Raji (cell line): ENCODE results near the gene RNF19B.

Experiments used
- POLR2A ChIP-seq: IDR thresholded peaks from 2 replicates; pipeline ENCODE4 v1.6.1; 2011; ENCODE audit warnings: low read depth, low read length, control low read depth; ENCODE audit not compliant: insufficient read depth

The RNF19B gene

GRCh38 chr1:32906654-32907053, 58.0 kb downstream of the RNF19B start:
- TF ChIP-seq POLR2A = no peak

GRCh38 chr1:32904797-32905196, 59.8 kb downstream of the RNF19B start:
- TF ChIP-seq POLR2A = no peak

GRCh38 chr1:32903991-32904785, 60.4 kb downstream of the RNF19B start:
- TF ChIP-seq POLR2A = no peak

GRCh38 chr1:32902535-32902920, 62.1 kb downstream of the RNF19B start:
- TF ChIP-seq POLR2A = no peak

- no peak for TF ChIP-seq POLR2A
These were observed 62.6 kb downstream of the RNF19B start for GRCh38 chr1:32901823-32902534.

GRCh38 chr1:32900956-32901822, 63.4 kb downstream of the RNF19B start, which contains the start of gene TMEM54:
Gene TMEM54, minus strand, starts transcription at chr1:32901389. Its CDS starts 151 bp downstream, at chr1:32901238.
- TF ChIP-seq POLR2A = no peak

- no peak for TF ChIP-seq POLR2A
These were observed 64.1 kb downstream of the RNF19B start for GRCh38 chr1:32900371-32900955.

- no peak for TF ChIP-seq POLR2A
These were observed 64.9 kb downstream of the RNF19B start for GRCh38 chr1:32899586-32900296.

- TF ChIP-seq POLR2A = no peak
These were observed 65.7 kb downstream of the RNF19B start for GRCh38 chr1:32898958-32899357.

- no peak for TF ChIP-seq POLR2A
These were observed 66.6 kb downstream of the RNF19B start for GRCh38 chr1:32898056-32898455.

- TF ChIP-seq POLR2A = no peak
These were observed 67.2 kb downstream of the RNF19B start for GRCh38 chr1:32897082-32898049.

GRCh38 chr1:32896451-32896850, 68.2 kb downstream of the RNF19B start:
- TF ChIP-seq POLR2A = no peak
